ENCODE data around the gene CORO2A.
"Not testable (repeated sequence)": the region's sequence is repeated elsewhere in the genome, so short reads cannot be mapped to it uniquely, and the experiment has no call there.

DNA sequence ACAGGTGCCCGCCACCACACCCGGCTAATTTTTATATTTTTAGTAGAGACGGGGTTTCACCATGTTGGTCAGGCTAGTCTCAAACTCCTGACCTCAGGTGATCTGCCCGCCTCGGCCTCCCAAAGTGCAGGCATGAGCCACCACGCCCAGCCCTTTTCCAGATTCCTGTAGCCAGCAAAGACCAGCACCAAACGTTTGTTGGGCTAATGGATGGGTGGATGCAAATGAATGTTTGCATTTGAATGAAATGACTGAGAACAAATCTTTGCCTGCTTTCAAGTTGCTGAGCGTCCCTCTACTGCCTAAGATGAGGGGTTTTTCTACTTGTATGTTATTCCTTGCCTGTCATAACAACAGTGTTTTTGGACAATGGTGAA is 115.9 kb downstream of the CORO2A start:
- TF ChIP-seq, protein P1, sequence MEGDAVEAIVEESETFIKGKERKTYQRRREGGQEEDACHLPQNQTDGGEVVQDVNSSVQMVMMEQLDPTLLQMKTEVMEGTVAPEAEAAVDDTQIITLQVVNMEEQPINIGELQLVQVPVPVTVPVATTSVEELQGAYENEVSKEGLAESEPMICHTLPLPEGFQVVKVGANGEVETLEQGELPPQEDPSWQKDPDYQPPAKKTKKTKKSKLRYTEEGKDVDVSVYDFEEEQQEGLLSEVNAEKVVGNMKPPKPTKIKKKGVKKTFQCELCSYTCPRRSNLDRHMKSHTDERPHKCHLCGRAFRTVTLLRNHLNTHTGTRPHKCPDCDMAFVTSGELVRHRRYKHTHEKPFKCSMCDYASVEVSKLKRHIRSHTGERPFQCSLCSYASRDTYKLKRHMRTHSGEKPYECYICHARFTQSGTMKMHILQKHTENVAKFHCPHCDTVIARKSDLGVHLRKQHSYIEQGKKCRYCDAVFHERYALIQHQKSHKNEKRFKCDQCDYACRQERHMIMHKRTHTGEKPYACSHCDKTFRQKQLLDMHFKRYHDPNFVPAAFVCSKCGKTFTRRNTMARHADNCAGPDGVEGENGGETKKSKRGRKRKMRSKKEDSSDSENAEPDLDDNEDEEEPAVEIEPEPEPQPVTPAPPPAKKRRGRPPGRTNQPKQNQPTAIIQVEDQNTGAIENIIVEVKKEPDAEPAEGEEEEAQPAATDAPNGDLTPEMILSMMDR (IDR thresholded peaks at IDR 0.05; ENCODE audit: borderline replicate concordance, extremely low read depth, low read length, poor library complexity, severe bottlenecking) = not testable (repeated sequence)
- not testable (repeated sequence) for TF ChIP-seq EZH2 (IDR thresholded peaks at IDR 0.05; ENCODE audit: borderline replicate concordance, low read depth, low read length, severe bottlenecking)
